HG03439 (cell line): ENCODE measurements around the gene MAD1L1.

ENCODE experiments used
- ATAC-seq: cut with Tn5 transposase; IDR thresholded peaks from one replicate; pipeline ENCODE4 v1.9.1; 2021; ENCODE audit warnings: mild to moderate bottlenecking, moderate library complexity; ENCODE audit not compliant: unreplicated experiment

The MAD1L1 gene

DNA sequence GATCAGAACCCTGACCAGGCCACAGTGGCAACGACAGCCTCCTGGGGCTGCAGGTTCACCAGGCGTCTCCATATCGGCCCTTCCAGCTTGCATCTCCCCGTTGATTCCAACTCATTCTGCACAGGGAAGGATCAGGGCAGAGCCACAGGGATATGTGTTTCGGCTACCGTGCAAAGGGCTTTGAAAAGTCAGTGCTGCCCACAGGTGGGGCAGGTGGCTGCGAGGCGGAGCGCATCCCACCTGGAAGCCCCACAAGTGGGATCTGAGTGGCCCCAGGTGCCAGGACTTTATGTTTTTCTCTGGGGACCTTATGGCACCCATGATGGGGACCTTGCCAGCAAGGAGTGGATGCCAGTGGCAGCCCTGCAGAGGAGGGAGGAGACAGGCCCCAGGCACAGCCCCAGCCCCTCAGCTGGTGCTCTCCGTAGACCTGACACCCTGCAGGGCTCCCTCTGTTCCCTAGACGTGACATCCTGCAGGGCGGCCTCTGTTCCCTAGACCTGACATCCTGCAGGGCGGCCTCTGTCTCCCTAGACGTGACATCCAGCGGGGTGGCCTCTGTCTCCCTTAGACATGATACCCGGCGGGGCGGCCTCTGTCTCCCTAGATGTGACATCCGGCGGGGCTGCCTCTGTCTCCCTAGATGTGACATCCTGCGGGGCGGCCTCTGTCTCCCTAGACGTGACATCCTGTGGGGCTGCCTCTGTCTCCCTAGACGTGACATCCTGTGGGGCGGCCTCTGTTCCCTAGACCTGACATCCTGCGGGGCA lies 373.3 kb downstream of the MAD1L1 start:
- no peak for ATAC-seq

DNA sequence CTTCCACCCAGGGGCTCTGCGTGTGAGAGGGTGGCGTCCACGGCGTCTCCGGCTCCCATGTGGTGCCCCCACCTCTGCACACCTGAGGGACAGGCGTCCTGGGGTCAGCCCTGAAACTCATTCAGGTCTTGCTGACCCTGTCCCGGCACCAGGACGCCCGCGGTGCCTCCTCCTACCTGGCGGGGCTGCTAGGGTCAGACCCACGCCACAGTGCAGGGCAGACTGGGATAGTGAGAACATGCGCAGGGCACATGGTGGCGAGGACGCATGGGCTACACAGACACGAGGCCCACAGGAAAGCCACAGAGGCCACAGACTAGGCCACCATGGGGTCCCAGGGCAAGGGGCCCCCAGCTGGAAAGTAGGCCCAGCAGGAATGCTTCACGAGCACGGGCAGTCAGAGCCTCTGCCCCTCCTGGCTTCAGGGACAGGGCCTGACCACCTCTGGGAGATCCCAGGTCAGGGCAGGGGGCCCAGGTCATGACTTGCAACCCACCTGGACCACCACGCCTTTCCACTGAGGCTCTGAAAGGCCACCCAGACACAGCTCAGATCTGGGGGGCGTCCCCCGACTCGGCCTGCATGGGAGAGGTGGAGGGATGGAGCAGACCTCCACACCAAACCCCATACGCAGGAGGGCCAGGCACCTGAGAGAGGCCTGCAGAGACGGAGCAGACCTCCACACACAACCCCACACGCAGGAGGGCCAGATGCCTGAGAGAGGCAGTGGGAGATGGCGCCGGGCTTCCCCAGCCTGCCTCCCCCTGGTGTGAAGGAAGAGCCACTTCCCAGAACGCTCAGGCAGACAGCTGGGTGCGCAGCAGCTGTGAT lies 374.1 kb downstream of the MAD1L1 start:
- ATAC-seq = no peak

DNA sequence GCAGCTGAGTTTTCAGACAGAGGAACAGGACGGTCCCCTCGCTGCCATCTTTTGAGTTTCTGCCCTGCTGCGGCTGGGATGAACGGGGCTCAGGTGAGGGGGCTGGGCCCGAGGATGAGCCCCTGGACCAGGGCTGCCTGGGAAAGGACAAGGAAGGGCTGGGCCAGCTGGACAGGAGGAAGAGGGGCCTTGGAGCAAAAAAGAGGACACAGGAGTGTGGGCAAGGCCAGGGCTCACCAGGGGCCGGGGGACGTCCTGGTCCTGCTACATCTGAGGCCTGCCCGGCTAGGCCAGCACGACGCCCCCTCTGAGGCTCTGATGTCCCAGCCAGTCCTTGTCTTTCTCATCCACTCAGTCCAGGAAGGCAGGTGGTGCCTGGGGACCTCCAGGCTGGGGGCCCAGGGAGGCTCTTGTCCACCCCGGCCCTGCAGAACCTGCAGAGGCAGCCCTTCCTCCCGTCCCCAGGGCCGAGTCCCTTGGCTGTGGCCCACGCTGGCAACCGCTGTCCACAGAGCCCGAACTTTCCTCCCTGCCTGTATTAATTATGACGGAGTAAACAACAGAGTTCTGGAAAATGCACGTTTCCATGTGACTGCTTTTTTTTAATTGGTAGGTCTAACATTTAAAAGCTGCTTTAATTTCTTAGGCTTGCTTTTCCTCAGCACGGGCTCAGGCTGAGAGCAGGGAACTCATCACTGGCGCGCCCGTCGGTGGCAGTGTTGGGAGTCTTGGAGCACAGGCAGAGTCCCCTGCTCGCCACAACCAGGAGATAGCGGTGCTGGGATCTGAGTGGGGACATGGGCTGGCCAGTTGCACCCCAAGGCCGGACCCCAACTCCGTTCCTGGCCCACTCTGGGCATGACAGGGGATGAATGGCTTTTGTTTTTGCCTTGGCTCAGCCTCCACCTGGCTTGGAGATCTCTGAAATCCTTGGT lies 375.0 kb downstream of the MAD1L1 start:
- ATAC-seq = no peak

DNA sequence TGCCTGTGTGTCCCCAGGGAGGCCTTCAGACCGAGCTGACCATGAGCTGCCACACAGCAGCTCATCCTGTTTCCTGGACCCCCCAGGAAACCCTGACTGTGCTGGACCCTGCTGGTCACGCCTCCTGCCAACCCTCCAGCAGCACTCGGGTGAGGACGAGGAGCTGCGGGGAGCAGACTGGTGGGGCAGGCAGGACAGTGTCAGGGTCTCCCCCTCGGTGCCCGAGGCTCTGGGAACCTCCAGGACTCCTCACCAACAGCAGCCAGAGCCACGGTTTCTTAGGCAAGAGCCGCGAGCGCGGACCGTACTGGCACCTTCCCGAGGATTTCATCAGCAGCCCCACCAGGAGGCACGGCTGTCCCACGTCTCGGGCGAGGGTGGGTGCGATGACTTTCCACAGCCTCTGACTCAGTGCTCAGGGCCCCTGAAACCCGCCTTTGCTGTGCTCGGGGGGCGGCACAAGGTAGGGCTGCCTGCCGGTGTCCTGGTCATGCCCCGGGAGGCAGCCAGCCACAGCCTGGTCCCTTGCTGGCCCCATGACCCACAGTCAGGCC lies 375.8 kb downstream of the MAD1L1 start:
- no peak for ATAC-seq

DNA sequence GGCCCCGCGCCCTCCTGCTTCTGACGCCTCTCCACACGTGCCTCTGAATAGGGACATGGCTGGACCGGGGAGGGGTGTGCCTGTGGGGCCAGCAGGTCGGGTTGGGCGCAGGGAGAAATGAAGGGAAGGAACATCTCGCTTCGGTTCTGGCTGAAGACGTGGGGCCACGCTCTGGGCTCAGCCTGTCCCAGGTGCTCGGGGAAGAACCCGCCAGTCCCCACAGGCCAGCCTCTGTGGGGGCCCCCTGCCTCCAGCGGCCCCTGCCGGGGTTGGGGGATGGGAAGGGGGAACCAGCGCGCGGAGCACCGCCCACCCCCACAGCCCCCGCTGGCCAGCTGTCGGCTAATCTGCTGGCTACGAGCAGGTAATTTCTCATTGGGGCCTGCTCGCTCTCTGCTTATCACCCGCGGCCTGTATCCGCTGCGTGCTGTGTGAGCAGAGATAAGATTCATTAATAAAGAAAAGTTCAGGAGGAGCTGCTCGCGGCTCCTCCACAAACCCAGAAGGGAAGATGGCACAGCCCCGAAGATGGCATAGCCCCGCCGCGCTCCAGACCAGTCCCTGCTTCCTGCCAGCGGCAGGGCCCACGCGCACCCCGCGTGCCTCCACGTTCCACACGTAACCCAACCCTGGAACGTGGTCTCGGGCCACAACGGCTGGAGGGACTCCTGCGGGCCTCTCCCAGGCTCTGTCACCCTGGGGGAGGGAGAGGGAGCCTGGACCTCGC lies 376.4 kb downstream of the MAD1L1 start:
- no peak for ATAC-seq

DNA sequence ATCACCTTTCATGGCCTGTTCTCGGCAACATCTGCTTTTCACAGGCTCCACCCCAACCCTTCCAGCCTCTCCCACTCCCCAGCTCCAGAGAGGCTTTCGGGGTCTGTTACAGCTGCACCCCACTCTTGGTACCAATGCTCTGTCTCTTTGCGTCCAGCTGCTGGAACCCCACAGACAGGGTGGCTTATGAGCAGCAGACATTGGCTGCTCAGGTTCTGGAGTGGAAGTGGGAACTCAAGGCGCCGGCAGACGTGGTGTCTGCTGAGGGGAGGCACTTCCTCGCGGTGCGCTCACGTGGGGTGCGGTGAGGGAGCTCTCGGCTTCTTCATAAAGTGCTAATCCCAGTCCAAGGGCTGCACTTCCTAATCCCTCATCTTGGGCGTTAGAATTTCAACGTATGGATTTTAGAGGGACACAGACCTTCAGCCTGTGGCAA lies 377.0 kb downstream of the MAD1L1 start:
- ATAC-seq = no peak

DNA sequence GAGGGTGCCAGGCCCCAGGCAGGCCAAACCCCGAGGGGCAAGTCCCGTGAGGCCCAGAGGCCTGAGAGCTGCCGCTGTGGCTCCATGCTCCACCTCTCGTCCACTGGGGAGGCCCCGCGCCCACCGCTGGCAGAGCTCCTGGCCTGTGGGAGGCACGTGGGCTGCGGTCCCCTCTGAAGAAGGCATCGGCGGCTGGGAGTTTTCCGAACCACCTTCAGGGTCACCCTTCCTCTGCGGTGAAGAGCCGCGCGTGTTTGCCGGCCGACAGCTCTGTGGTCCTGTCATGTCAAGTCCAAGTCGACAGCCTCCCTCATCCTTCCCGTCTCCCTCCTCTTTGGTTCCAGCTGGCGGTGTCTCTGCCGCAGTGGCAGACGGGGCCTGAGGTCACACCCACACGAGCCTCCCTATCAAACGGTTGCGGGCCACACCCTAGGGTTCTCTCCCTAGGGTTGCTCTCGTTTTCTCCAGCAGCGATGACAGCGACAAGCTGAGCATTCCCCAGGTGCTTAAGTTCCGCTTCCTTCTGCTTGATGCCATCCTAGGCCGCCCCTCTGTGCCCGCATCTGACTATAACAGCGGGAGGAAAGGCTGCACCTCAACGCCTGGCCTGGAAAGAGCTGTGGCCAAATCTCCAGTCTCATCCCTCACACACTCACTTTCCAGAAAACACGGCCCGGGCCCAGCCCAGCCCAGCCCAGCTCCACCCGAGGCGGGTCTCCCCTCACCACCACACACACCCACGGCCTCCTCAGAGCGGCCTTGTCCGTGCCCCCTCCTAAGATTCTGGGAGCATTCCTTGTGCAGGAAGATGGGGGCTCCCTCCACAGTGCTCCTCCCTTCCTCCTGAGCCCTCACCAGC lies 377.6 kb downstream of the MAD1L1 start:
- ATAC-seq = no peak

DNA sequence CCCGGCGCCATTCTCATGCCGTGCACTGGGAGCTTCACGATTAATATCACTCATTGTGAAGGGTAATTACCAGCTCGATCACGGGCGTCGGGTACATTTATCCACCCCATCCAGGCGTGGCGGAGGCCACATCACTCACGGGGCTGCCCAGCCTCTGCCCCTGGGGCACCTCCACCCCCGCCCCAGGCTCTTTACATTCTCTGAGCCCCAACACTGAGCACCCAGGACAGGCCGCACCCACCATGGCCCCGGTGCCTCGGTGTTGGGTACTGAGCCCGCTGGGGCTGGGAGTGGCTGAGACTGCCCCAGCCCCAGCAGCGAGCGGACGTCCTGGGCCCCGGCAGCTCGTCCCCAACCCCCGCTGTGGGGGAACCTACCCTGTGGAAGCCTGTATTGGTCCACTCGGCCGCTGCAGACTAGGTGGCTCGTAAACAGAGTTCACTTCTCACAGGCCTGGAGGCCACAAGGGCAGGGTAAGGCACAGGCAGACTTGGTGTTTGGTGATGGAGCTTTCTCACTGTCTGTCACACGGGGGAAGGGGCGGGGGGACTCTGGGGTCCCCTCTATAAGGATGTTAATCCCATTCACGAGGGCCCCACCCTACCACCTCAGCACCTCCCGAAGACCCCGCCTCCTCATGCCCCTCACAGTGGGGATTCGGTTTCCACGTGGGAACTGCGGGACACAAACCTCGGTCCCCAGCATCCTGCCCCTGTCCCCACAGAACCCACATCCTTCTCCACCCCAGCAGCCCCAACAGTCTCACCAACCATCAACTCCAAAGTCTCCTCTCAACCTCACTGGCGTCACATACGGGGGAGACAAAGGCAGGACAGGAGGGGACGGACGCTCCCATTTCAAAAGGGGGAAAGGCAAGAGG lies 378.5 kb downstream of the MAD1L1 start:
- ATAC-seq = no peak

DNA sequence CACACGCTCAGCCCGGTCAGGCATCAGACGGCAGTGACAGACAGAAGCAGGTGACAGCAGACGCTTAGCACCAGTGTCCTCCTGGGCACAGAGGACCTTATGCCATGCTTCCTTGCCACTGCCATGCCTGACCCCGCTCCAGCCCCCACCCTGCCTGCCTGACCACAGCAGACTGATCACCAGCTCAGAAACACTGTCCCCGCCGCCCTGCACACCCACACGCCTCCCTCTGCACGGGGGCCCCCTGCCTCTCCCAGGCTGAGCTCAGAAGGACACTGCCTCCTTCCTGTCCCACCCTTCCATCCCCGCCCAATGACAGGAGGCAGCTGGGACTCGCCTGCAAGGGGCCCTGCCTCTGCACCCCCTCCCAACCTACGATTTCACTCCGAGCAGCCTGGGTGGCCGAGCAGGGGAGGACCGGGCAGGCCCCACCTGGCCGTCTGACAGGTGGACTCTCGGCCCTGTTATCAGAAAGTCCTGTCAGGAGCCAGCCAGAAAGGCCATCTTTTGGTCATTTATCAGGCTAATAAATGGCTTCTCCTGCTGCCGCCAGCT lies 379.2 kb downstream of the MAD1L1 start:
- no peak for ATAC-seq

DNA sequence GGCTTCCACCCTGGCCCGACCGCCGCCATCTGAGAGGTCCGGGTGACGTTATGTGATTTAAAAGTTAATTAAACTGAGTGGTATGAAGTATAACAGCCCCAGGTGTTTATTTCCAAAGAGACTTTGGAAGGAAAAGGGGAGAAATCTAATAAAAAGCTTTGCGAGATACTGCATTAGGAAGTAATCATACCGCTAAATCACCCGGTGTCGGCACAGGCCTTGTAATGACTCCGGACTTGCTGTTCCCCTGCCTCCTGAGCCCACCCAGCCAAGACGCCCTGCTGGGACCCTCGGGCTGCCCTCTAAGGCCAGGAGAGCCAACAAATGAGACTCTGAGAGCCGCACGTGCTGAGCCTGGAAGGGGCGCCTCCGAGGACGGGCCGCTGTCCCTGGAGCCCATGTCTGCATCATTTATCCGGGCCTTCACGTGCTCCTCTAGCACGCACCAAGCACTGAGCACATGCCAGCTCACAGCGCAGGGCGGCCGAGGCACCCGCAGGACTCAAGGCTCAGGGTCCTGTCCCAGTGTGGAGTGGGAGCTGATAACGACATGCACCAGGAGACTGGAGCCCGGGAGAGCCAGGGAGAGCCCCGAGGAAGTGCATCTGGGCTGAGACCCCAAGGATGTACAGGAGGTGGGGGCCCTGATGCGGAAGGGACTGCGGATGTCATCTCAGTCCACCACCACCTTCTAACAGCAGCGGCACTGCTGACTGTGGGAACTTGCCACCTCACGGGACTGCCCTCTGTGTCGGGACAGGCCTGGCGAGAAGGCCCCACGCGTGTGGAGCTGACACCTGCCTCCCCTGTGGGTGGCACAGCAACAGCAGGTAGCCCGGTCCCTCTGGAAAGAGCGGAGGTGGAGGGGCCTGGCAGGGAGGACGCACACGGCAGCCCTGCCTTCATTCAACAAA lies 380.0 kb downstream of the MAD1L1 start:
- no peak for ATAC-seq

DNA sequence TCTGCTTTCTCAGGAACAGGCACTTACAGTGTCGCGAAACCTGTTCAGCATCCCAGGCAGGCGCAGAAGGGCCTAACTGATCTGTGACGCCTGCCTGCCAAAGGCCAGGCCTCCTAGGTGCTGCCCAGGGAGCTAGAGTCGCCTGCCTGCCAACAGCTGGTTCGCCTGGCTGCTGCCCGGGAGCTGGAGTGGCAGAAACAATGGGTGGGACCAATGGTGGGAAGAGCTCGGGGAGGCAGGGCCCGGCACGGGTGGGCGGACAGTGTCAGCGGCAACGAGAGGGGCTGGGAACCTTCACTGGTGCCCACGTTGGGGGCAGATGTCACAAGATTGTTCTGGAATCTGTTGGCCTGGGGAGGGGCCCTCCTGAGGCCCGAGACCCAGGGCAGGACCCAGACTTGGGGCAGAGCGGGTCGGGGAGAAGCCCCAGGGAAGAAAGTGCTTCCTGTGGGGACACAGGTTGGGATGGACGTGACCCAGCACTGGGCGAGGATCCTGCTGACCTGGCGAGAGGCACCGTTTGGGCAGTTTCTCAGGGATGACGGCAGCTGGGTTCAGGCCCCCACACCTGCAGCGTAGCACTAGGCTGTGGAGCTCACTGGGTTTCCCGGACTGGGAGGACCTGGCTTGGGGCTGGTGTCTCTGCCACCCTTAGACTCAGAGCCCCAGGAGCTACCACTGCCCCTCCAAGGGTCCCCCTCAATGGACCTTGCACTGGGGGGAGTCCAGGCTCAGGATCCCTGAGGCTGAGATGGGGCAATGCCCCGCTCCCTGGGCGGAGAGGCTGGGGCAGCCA lies 380.8 kb downstream of the MAD1L1 start:
- ATAC-seq = no peak

DNA sequence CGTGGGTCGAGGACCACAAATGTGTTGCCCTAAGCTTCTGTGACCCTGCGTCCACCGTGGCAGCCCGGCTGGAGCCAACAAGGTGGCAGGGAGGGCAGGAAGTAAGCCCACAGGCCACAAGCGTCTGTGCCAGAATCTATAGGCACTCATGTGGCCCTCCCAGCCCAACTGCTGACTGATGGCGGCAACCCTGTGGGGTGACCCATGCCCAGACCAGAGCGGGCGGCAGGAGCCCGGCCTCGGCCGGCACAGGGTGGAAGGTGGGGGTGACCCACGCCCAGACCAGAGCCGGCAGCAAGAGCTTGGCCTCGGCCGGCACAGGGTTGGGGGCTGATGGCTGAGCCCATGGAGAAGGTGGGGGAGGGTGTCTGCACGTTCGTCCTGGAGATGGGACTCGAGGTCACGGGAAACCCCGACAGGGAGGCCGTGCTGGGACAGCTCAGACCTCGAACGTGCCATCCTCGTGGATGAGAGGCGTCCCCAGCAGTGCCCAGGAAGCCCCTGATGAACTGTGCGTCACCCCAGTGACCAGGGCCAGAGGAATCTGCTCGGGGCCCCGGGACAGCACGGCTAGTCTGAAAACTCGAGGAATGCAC lies 381.7 kb downstream of the MAD1L1 start:
- ATAC-seq = no peak

DNA sequence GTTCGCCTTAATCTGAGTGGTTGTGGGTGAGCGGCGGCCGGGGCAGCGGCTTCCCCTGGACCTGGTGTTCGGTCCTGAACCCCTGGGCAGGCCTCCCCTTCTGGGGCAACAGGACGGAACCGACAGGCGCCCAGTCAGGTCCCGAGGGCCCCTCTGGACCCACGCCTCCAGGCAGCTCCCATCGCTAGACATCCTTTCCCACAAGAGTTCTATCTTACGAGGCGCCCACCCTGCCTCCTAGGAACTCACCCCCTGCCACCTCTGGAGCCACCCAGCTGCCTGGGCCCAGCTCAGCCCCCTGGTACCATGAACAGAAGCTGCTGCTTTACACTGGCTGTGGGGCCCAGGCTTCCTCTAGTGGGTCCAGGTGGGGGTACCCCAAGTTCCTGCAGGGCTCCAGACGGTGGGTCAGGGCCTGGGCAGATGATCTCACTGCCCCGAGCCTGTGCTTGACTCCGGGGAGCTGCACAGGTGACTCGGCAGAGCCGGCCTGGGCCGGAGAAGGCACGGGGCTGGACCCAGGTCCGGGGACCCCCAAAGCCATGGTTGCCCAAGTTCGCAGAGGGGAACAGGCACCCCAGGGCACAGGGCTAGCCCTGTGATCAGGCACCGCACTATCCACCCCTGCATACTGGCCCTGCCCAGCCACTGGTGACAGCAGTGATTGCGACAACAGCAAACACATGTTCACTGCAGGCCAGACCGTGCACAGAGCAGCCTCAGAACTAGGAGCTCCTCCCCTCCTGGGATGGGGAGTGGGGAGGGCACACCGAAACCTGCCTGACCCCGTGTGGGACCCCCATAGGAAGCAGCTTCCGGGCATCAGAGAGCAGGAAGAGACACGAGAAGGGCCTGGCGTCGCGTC lies 382.4 kb downstream of the MAD1L1 start:
- no peak for ATAC-seq

DNA sequence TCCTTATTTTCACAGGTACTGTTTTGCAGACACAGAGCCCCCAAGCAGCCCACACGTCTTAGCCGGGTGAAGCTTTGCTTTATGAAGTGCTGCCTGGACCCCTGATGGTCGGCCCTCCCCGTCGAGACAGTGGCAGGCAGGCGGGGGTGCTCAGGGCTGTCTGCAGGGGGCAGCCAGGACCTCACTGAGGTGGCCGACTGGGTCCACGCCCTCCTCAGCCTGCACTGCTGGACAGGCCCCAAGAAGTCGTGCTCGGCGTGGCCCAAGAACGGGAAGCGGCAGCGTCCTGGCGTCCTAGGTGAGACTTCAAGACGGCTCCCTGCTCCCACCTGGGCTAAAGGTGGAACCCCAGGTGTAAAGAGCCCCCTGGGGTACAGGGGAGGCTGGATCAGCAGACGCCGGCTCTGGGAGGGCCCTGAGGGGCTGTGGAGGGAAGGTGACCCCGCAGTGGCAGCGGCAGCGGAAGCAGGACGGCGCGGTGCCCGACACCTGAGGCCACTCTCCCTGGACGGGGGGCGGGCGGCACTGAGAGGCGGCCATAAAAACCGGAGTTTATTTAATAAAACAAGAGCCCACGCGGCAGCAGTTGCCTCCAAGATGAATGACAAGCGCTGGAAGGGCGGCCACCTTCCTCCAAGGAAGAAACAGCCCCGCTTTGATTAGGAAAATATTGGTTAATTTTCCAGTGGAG lies 383.2 kb downstream of the MAD1L1 start:
- ATAC-seq = no peak
